Measurements from ENCODE around the gene FZD2. TPM values are rescaled to one million over a fixed set of nuclear protein-coding genes. Genes with fewer than 3 reads are reported as not detected.

The FZD2 gene
- total RNA-seq: 0.34 and 0.64 TPM in 2 replicates

GRCh38 chr17:44556832-44557606, at the start of gene FZD2:
Gene FZD2, plus strand, starts transcription at chr17:44557484. Its CDS starts 205 bp downstream, at chr17:44557689.

Other genes starting within 250 kb of the FZD2 start
- 0.57 and 3.4 TPM in 2 replicates for gene RUNDC3A, start 248.9 kb upstream of the FZD2 start, total RNA-seq
- 91.2 and 133 TPM in 2 replicates for gene SLC25A39, start 232.7 kb upstream of the FZD2 start, total RNA-seq
- 763 and 1,739 TPM in 2 replicates for gene GRN, start 212.2 kb upstream of the FZD2 start, total RNA-seq
- gene FAM171A2, start 193.6 kb upstream of the FZD2 start, total RNA-seq: 0.34 and 1.4 TPM in 2 replicates
- gene ITGA2B, start 167.8 kb upstream of the FZD2 start, total RNA-seq: under 0.01 and 0.07 TPM in 2 replicates
- gene GPATCH8, start 54.1 kb upstream of the FZD2 start, total RNA-seq: 10.3 and 27.0 TPM in 2 replicates
- gene MEIOC, start 99.0 kb downstream of the FZD2 start, total RNA-seq: under 0.01 TPM in 1 of 2 replicates, not detected in the other
- 41.2 and 47.8 TPM in 2 replicates for gene CCDC43, start 132.3 kb downstream of the FZD2 start, total RNA-seq
- 0.34 and 1.4 TPM in 2 replicates for gene DBF4B, start 151.2 kb downstream of the FZD2 start, total RNA-seq
- under 0.01 TPM in 2 replicates for gene ADAM11, start 201.5 kb downstream of the FZD2 start, total RNA-seq